K562 (cell line): ENCODE data around the gene DUS3L. TPM values are rescaled to one million over a fixed set of nuclear protein-coding genes. Genes with fewer than 3 reads are reported as not detected.

Source experiments
- ATAC-seq: fragments of 200-7000 bp; cut with Tn5 transposase; 3 replicates; pipeline ENCODE4 v1.9.1; 2020; ENCODE audit warnings: moderate library complexity
- BruUV-seq: library from RNA; stranded (reverse); fragments of 400-500 nt; replicated peaks from 2 replicates; lab custom pipeline; 2021; lab: Mats Ljungman, UMichigan
- CTCF ChIA-PET: fragments of 300-600 bp; formaldehyde crosslinking; extraction: SDS; loops from one replicate; lab custom pipeline; 2021; ENCODE audit warnings: low intra/inter-chr PET ratio; lab: Yijun Ruan, JAX
- POLR2A ChIA-PET: fragments of 300-600, 350-650 bp; sonication (Branson Sonifier 250); formaldehyde crosslinking; extraction: SDS; loops from one replicate; lab custom pipeline; 2021; ENCODE audit warnings: antibody characterized with exemption, inconsistent platforms; lab: Yijun Ruan, JAX
- DNase-seq, 4 experiments: peaks; one replicate each; pipeline versions ENCODE4 v3.0.0 to v3.0.0-alpha.2; 2011 to 2018; ENCODE audit warnings: low spot score in 3 of 4, mixed read lengths in 3 of 4; ENCODE audit errors: extremely low read depth in 1 of 4
- FAIRE-seq: peaks from 2 replicates; lab custom pipeline; 2011; peaks lifted over from hg19 to GRCh38; lab: Jason Lieb, UNC
- H2AFZ ChIP-seq: 2 replicates; pipeline ENCODE4 v1.6.0; 2011; ENCODE audit warnings: low read depth, low read length, control low read depth, inconsistent platforms
- H3K27ac ChIP-seq: fragments of 200-600 bp; 3 replicates; pipeline ENCODE4 v1.8.0; 2011; ENCODE audit warnings: low read depth, mild to moderate bottlenecking, control low read depth, inconsistent platforms, low read length, moderate library complexity, mixed read lengths; ENCODE audit errors: extremely low read depth
- H3K27me3 ChIP-seq, 2 experiments: fragments of 300-600 bp in 1 of 2; 2 replicates in 1 of 2; 3 replicates in 1 of 2; pipeline versions ENCODE4 v1.6.0 to v1.8.0; 2011; ENCODE audit warnings: inconsistent platforms in 2 of 2, low read length in 2 of 2, mild to moderate bottlenecking in 1 of 2, mixed read lengths in 1 of 2, moderate library complexity in 1 of 2; ENCODE audit not compliant: control insufficient read depth in 2 of 2, insufficient read depth in 2 of 2
- H3K36me3 ChIP-seq: fragments of 300-600 bp; 3 replicates; pipeline ENCODE4 v1.8.0; 2011; ENCODE audit warnings: mild to moderate bottlenecking, low read length, inconsistent platforms; ENCODE audit not compliant: control insufficient read depth, insufficient read depth
- H3K4me1 ChIP-seq, 2 experiments: fragments of 200-600 bp in 1 of 2; replicated peaks in 1 of 2; 2 replicates in 1 of 2; 3 replicates in 1 of 2; pipeline versions ENCODE4 v1.5.1 to v1.8.0; 2011; ENCODE audit warnings: inconsistent platforms in 2 of 2, low read length in 2 of 2, mild to moderate bottlenecking in 1 of 2, mixed read lengths in 1 of 2, moderate library complexity in 1 of 2; ENCODE audit not compliant: control insufficient read depth in 2 of 2, insufficient read depth in 2 of 2
- H3K4me2 ChIP-seq: 2 replicates; pipeline ENCODE4 v1.6.1; 2011; ENCODE audit warnings: low read length, control low read depth, inconsistent platforms, mixed read lengths; ENCODE audit not compliant: insufficient read depth
- H3K4me3 ChIP-seq: fragments of 200-600 bp; sonication (generic), shearing (Covaris generic); 2 replicates; pipeline ENCODE4 v1.5.1; 2016; ENCODE audit warnings: control low read depth, inconsistent platforms
- H3K79me2 ChIP-seq: fragments of 200-600 bp; 3 replicates; pipeline ENCODE4 v1.8.0; 2011; ENCODE audit warnings: low read length, inconsistent platforms; ENCODE audit not compliant: control insufficient read depth, insufficient read depth
- H3K9ac ChIP-seq, 2 experiments: 2 replicates each; pipeline versions ENCODE4 v1.6.0 to v1.6.1; 2011; ENCODE audit warnings: low read depth in 2 of 2, low read length in 2 of 2, control low read depth in 1 of 2, inconsistent platforms in 1 of 2, mild to moderate bottlenecking in 1 of 2, mixed read lengths in 1 of 2; ENCODE audit not compliant: insufficient read depth in 1 of 2
- H3K9me1 ChIP-seq: one replicate; pipeline ENCODE4 v1.6.0; 2011; ENCODE audit warnings: inconsistent platforms, mild to moderate bottlenecking, low read length, moderate library complexity; ENCODE audit not compliant: control insufficient read depth, insufficient read depth
- H3K9me3 ChIP-seq: replicated peaks from 2 replicates; pipeline ENCODE4 v1.5.1; 2011; ENCODE audit warnings: low read depth, low read length, inconsistent platforms; ENCODE audit not compliant: control insufficient read depth, insufficient read depth
- H4K20me1 ChIP-seq: replicated peaks from 2 replicates; pipeline ENCODE4 v1.6.1; 2011; ENCODE audit warnings: low read length, inconsistent platforms, mixed read lengths; ENCODE audit not compliant: control insufficient read depth, insufficient read depth
- ADNP ChIP-seq: fragments of 200-800 bp; sonication (Bioruptor generic); IDR thresholded peaks from 2 replicates; pipeline ENCODE4 v1.6.1; 2016; ENCODE audit warnings: missing genetic modification characterization, missing compliant biosample characterization
- ARNT ChIP-seq, 2 experiments: fragments of 450-650 bp; IDR thresholded peaks; 2 replicates each; pipeline ENCODE4 v1.6.1; 2016; ENCODE audit warnings: mild to moderate bottlenecking in 1 of 2
- BCOR ChIP-seq: fragments of 450-650 bp; IDR thresholded peaks from 2 replicates; pipeline ENCODE4 v1.6.1; 2016
- CBFB ChIP-seq: sonication (generic); formaldehyde crosslinking; IDR thresholded peaks from 2 replicates; pipeline ENCODE4 v1.4.0; 2020; ENCODE audit warnings: mild to moderate bottlenecking, missing genetic modification reagents
- GTF2A2 ChIP-seq: IDR thresholded peaks from 2 replicates; pipeline ENCODE4 v1.6.1; 2016; ENCODE audit warnings: mild to moderate bottlenecking, missing genetic modification characterization, missing compliant biosample characterization
- KDM1A ChIP-seq, 2 experiments: fragments of 450-650 bp; IDR thresholded peaks; 2 replicates each; pipeline ENCODE4 v1.6.1; 2016; ENCODE audit warnings: mild to moderate bottlenecking in 2 of 2
- NRF1 ChIP-seq, 2 experiments: fragments of 450-650 bp; IDR thresholded peaks in 1 of 2; conservative IDR thresholded peaks in 1 of 2; 2 replicates each; pipeline ENCODE4 v1.6.1; 2014; ENCODE audit warnings: mild to moderate bottlenecking in 2 of 2
- PTBP1 ChIP-seq: fragments of 200-400 bp; formaldehyde crosslinking; IDR thresholded peaks from 2 replicates; pipeline ENCODE4 v1.6.1; 2017; ENCODE audit warnings: low read depth, low read length
- RB1 ChIP-seq: fragments of 450-650 bp; IDR thresholded peaks from 2 replicates; pipeline ENCODE4 v1.6.1; 2017; ENCODE audit warnings: low read depth, mild to moderate bottlenecking
- RBM25 ChIP-seq: fragments of 200-400 bp; formaldehyde crosslinking; IDR thresholded peaks from 2 replicates; pipeline ENCODE4 v1.6.1; 2018; ENCODE audit warnings: low read length, low read depth, moderate library complexity; ENCODE audit not compliant: severe bottlenecking
- SMARCA5 ChIP-seq: fragments of 450-650 bp; IDR thresholded peaks from 2 replicates; pipeline ENCODE4 v1.6.1; 2016
- TCF7 ChIP-seq: sonication (generic); IDR thresholded peaks from 2 replicates; pipeline ENCODE4 v1.6.1; 2016; ENCODE audit warnings: antibody characterized with exemption, borderline replicate concordance
- TRIM24 ChIP-seq, 2 experiments: fragments of 450-650 bp; IDR thresholded peaks; 2 replicates each; pipeline ENCODE4 v1.6.1; 2016
- YY1 ChIP-seq, 3 experiments: IDR thresholded peaks; 2 replicates each; pipeline ENCODE4 v1.6.1; 2011; ENCODE audit warnings: low read length in 2 of 3, mild to moderate bottlenecking in 2 of 3, moderate library complexity in 2 of 3, borderline replicate concordance in 1 of 3, control low read depth in 1 of 3, low read depth in 1 of 3; ENCODE audit not compliant: insufficient read depth in 3 of 3, insufficient replicate concordance in 2 of 3, control insufficient read depth in 1 of 3, insufficient read length in 1 of 3; ENCODE audit errors: extremely low read depth in 1 of 3
- ZKSCAN8 ChIP-seq: fragments of 200-800 bp; sonication (Bioruptor generic); IDR thresholded peaks from 2 replicates; pipeline ENCODE4 v1.6.1; 2016; ENCODE audit warnings: missing genetic modification characterization, missing compliant biosample characterization
- ZNF174 ChIP-seq: fragments of 250-450 bp; sonication (Bioruptor Pico); IDR thresholded peaks from 2 replicates; pipeline ENCODE4 v1.4.0; 2020; ENCODE audit warnings: mild to moderate bottlenecking
- ZNF224 ChIP-seq: sonication (generic); formaldehyde crosslinking; IDR thresholded peaks from 2 replicates; pipeline ENCODE4 v1.8.0; 2022; ENCODE audit warnings: mild to moderate bottlenecking, missing genetic modification reagents
- ZNF445 ChIP-seq: fragments of 250-450 bp; sonication (Bioruptor Pico); IDR thresholded peaks from 2 replicates; pipeline ENCODE4 v1.4.0; 2020; ENCODE audit warnings: low read depth, mild to moderate bottlenecking, moderate library complexity
- ZNF668 ChIP-seq: fragments of 250-450 bp; sonication (Bioruptor Pico); IDR thresholded peaks from 2 replicates; pipeline ENCODE4 v1.8.0; 2022; ENCODE audit warnings: mild to moderate bottlenecking, inconsistent platforms
- WGBS: fragments of 100-300 bp; shearing (Covaris generic); methylation state at CpG from one replicate; pipeline ENCODE4 v1.1.6; 2016; ENCODE audit warnings: low coverage, mixed read lengths; ENCODE audit not compliant: insufficient coverage; ENCODE audit errors: missing lambda C conversion rate; 5-methylcytosine and 5-hydroxymethylcytosine counted together
- in situ Hi-C: fragments of 300-500 bp; cut with MboI; formaldehyde crosslinking; loops from 4 replicates; pipeline ENCODE4 v1.15.0; 2018; ENCODE audit warnings: inconsistent platforms, mixed read lengths
- intact Hi-C: fragments of 100-400 bp; cut with micrococcal nuclease; formaldehyde crosslinking; loops from 2 replicates; pipeline ENCODE4 v1.14.2; 2022
- polyA plus RNA-seq, 8 experiments: library from polyadenylated mRNA; depleted of rRNA in 4 of 8; stranded (reverse) in 5 of 8; unstranded in 3 of 8; fragments of >200 nt; fragmentation: Nextera tagmentation in 2 of 8; fragmentation: Illumina TruSeq in 1 of 8; extraction: Ambion mirVana in 2 of 8; extraction: Trizol in 1 of 8; gene quantifications; 2 replicates each; pipeline versions ENCODE4 v1.2.1 to v1.2.3, GENCODE V29; 2011 to 2014; ENCODE audit warnings: inconsistent platforms in 1 of 8, missing spikeins in 1 of 8
- total RNA-seq, 7 experiments: library from RNA; depleted of rRNA in 6 of 7; stranded (reverse); fragments of >200 nt in 6 of 7; fragmentation: Illumina TruSeq in 2 of 7; extraction: Trizol in 2 of 7; gene quantifications; 2 replicates each; pipeline versions ENCODE4 v1.2.1 to v1.2.3, GENCODE V29; 2011 to 2021; ENCODE audit warnings: low replicate concordance in 1 of 7
- TF ChIP-seq, protein P1 (sequence below): sonication (generic); IDR thresholded peaks from 2 replicates; pipeline ENCODE4 v1.6.1; 2016
- TF ChIP-seq, protein P2 (sequence below): sonication (generic); formaldehyde crosslinking; IDR thresholded peaks from 2 replicates; pipeline ENCODE4 v1.8.1; 2022; ENCODE audit warnings: missing genetic modification reagents
- TF ChIP-seq, protein P3 (sequence below), 2 experiments: IDR thresholded peaks; 2 replicates each; pipeline ENCODE4 v1.6.1; 2011; ENCODE audit warnings: borderline replicate concordance in 1 of 2, control low read depth in 1 of 2, low read depth in 1 of 2, low read length in 1 of 2, mild to moderate bottlenecking in 1 of 2, mixed read lengths in 1 of 2, moderate library complexity in 1 of 2; ENCODE audit not compliant: insufficient read depth in 1 of 2, insufficient read length in 1 of 2, poor library complexity in 1 of 2, severe bottlenecking in 1 of 2; ENCODE audit errors: extremely low read depth in 1 of 2

The DUS3L gene
- total and polyA plus RNA-seq, 9 of the 15 experiments (the other 6 are each of a cell fraction or from before 2014, with no cell fraction given), result 1.7 to 102 (median 77.5) TPM

DNA sequence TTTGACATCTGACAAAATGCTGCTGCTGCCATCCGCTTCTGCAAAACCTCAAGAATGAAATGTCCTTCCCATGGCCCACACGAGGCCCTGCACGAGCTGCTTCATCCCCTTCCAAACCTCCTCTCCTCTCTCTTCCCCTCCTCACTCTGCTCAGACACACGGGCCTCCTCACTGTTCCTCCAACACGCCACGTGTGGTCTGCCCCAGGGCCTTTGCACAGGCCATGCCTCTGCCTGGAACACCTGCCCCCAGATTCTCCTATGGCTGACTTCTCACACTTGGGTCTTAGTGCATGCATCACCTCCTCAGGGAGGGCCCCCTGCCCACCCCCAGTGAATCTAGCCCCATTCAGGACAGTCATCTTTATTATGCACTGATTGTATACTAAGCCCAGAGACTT is 29.8 kb upstream of the DUS3L start:
- H3K4me3 ChIP-seq, result no peak overlapping the region
- 37% methylated on average over 6 of the region's 6 CpGs for WGBS
- BruUV-seq, result no TSS peak
- CTCF ChIA-PET, result interaction anchor here (0.5 kb wide), 1 partner anchor 47 kb away, joined by 3 read pairs; no protein-coding TSS in a partner anchor
- POLR2A ChIA-PET, result interaction anchor here (0.6 kb wide), 1 partner anchor 45 kb away, joined by 4 read pairs; no protein-coding TSS in a partner anchor
- H3K79me2 ChIP-seq, result no peaks in the 10 kb centered on the region
- no peak overlapping the region for H3K27ac ChIP-seq
- H3K9me3 ChIP-seq, result no peaks in the 10 kb centered on the region
- in situ Hi-C loops (no loop called here), intact Hi-C loops (no loop called here)
- H3K36me3 ChIP-seq, result no peaks in the 10 kb centered on the region
- FAIRE-seq, result no peak
- no peaks in the 10 kb centered on the region for H3K27me3 ChIP-seq
- TF ChIP-seq GTF2A2 (no peak), ZKSCAN8 (CRISPR knock-in tag) (0 out of 2 replicates have a peak, but pooled peaks have one; percentile 46), RB1 (no peak), RBM25 (peak; percentile 87), KDM1A (IDR thresholded peaks at IDR 0.05) (peak; percentile 50 to 82; a peak in 3 of 4 replicates), TCF7 (no peak), ARNT (IDR thresholded peaks at IDR 0.05) (no peak), ADNP (tag) (peak; percentile 44; the same call in 1 of the 2 replicates), ZNF224 (CRISPR knock-in tag) (no peak), BCOR (peak; percentile 94), CBFB (no peak), ZNF668 (CRISPR knock-in tag) (no peak), PTBP1 (0 out of 2 replicates have a peak, but pooled peaks have one; percentile 52), ZNF174 (CRISPR knock-in tag) (no peak), YY1 (IDR thresholded peaks at IDR 0.05; ENCODE audit: borderline replicate concordance in 1 of 3, control insufficient read depth in 1 of 3, extremely low read depth in 1 of 3, insufficient read depth in 3 of 3, insufficient read length in 1 of 3, insufficient replicate concordance in 2 of 3, low read depth in 1 of 3, low read length in 2 of 3) (no peak), ZNF445 (CRISPR knock-in tag) (no peak), SMARCA5 (peak; percentile 87), TRIM24 (IDR thresholded peaks at IDR 0.05) (no peak), NRF1 (conservative IDR thresholded peaks at IDR 0.05 in 1 of 2, IDR thresholded peaks at IDR 0.05 in 1 of 2) (no peak)
- TF ChIP-seq, protein P1, sequence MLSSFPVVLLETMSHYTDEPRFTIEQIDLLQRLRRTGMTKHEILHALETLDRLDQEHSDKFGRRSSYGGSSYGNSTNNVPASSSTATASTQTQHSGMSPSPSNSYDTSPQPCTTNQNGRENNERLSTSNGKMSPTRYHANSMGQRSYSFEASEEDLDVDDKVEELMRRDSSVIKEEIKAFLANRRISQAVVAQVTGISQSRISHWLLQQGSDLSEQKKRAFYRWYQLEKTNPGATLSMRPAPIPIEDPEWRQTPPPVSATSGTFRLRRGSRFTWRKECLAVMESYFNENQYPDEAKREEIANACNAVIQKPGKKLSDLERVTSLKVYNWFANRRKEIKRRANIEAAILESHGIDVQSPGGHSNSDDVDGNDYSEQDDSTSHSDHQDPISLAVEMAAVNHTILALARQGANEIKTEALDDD, result no peak
- TF ChIP-seq, protein P2, sequence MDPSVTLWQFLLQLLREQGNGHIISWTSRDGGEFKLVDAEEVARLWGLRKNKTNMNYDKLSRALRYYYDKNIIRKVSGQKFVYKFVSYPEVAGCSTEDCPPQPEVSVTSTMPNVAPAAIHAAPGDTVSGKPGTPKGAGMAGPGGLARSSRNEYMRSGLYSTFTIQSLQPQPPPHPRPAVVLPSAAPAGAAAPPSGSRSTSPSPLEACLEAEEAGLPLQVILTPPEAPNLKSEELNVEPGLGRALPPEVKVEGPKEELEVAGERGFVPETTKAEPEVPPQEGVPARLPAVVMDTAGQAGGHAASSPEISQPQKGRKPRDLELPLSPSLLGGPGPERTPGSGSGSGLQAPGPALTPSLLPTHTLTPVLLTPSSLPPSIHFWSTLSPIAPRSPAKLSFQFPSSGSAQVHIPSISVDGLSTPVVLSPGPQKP (CRISPR knock-in tag), result no peak
- TF ChIP-seq, protein P3, sequence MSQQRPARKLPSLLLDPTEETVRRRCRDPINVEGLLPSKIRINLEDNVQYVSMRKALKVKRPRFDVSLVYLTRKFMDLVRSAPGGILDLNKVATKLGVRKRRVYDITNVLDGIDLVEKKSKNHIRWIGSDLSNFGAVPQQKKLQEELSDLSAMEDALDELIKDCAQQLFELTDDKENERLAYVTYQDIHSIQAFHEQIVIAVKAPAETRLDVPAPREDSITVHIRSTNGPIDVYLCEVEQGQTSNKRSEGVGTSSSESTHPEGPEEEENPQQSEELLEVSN (IDR thresholded peaks at IDR 0.05; ENCODE audit: borderline replicate concordance in 1 of 2, extremely low read depth in 1 of 2, insufficient read depth in 1 of 2, insufficient read length in 1 of 2, low read depth in 1 of 2, low read length in 1 of 2, poor library complexity in 1 of 2, severe bottlenecking in 1 of 2), result no peak
- no peak for DNase-seq
- no peak for ATAC-seq
- H3K9ac ChIP-seq, result 0 out of 4 replicates have a peak overlapping the region, but pooled peaks of 1 of the 2 experiments have one; percentile 40
- peaks cover 0 to 25% of the 10 kb centered on the region in 2 experiments; a peak in 2 of 5 replicates for H3K4me1 ChIP-seq
- H3K9me1 ChIP-seq, result no peaks in the 10 kb centered on the region
- no peak overlapping the region for H2AFZ ChIP-seq
- H3K4me2 ChIP-seq, result no peak overlapping the region
- H4K20me1 ChIP-seq, result no peaks in the 10 kb centered on the region
